ENCODE measurements around the gene DKK3. TPM values are rescaled to one million over a fixed set of nuclear protein-coding genes. Genes with fewer than 3 reads are reported as not detected.

DKK3 gene
- total RNA-seq, 2 experiments from 2014 or later: not detected

GRCh38 chr11:11958403-11959231, 49.8 kb downstream of the DKK3 start:
- peaks cover 28% of the 10 kb centered on the region for H3K4me1 Mint-ChIP-seq (ENCODE audit: low read depth)
- no peak for DNase-seq
- H3K9me3 Mint-ChIP-seq: no peaks in the 10 kb centered on the region
- POLR2A ChIA-PET: no interaction called here
- H3K27me3 Mint-ChIP-seq: no peaks in the 10 kb centered on the region
- intact Hi-C loops (cut with micrococcal nuclease): no loop called here
- CTCF ChIA-PET: interaction anchor here (0.9 to 3.6 kb wide), 4 partner anchors 9 to 323 kb away, joined by 3 to 27 read pairs (median 4); no protein-coding TSS in a partner anchor
- H3K27ac Mint-ChIP-seq: no peak overlapping the region
- H3K4me3 Mint-ChIP-seq: no peak overlapping the region
- H3K36me3 Mint-ChIP-seq: peaks cover 24% of the 10 kb centered on the region

- no peak for DNase-seq
- peaks cover 20% of the 10 kb centered on the region for H3K4me1 Mint-ChIP-seq (ENCODE audit: low read depth)
- H3K27ac Mint-ChIP-seq: no peak overlapping the region
- intact Hi-C loops (cut with micrococcal nuclease): no loop called here
- no peak overlapping the region for H3K4me3 Mint-ChIP-seq
- peaks cover 37% of the 10 kb centered on the region for H3K36me3 Mint-ChIP-seq
- ChIA-PET CTCF (interaction anchor here (1.3 to 3.6 kb wide), 2 partner anchors 11 to 24 kb away, joined by 3 to 27 read pairs; no protein-coding TSS in a partner anchor), POLR2A (no interaction called here)
- no peaks in the 10 kb centered on the region for H3K9me3 Mint-ChIP-seq
- no peaks in the 10 kb centered on the region for H3K27me3 Mint-ChIP-seq
Measured at GRCh38 chr11:11956006-11956405, 52.4 kb downstream of the DKK3 start.

GRCh38 chr11:11952036-11952435, 56.4 kb downstream of the DKK3 start:
- Mint-ChIP-seq H3K4me3 (no peak overlapping the region), H3K36me3 (peaks cover 47% of the 10 kb centered on the region), H3K27me3 (no peaks in the 10 kb centered on the region), H3K27ac (no peak overlapping the region), H3K4me1 (ENCODE audit: low read depth) (no peaks in the 10 kb centered on the region), H3K9me3 (no peaks in the 10 kb centered on the region)
- ChIA-PET POLR2A (no interaction called here), CTCF (interaction anchor here (1.1 kb wide), 1 partner anchor 92 kb away, joined by 3 read pairs; no protein-coding TSS in a partner anchor)
- intact Hi-C loops (cut with micrococcal nuclease): no loop called here
- no peak for DNase-seq

GRCh38 chr11:11949482-11949881, 58.9 kb downstream of the DKK3 start:
- DNase-seq: no peak
- H3K27me3 Mint-ChIP-seq: no peaks in the 10 kb centered on the region
- no peaks in the 10 kb centered on the region for H3K9me3 Mint-ChIP-seq
- no peak overlapping the region for H3K4me3 Mint-ChIP-seq
- POLR2A ChIA-PET: no interaction called here
- peaks cover 33% of the 10 kb centered on the region for H3K36me3 Mint-ChIP-seq
- intact Hi-C loops (cut with micrococcal nuclease): no loop called here
- H3K4me1 Mint-ChIP-seq (ENCODE audit: low read depth): no peaks in the 10 kb centered on the region
- CTCF ChIA-PET: interaction anchor here (0.5 kb wide), 1 partner anchor 73 kb away, joined by 3 read pairs; no protein-coding TSS in a partner anchor
- no peak overlapping the region for H3K27ac Mint-ChIP-seq

GRCh38 chr11:11948242-11948947, 60.0 kb downstream of the DKK3 start:
- ChIA-PET POLR2A (no interaction called here), CTCF (interaction anchor here (1.0 to 3.0 kb wide), 3 partner anchors 17 to 100 kb away, joined by 3 to 14 read pairs (median 13); no protein-coding TSS in a partner anchor)
- Mint-ChIP-seq H3K4me3 (no peak overlapping the region), H3K9me3 (no peaks in the 10 kb centered on the region), H3K27me3 (no peaks in the 10 kb centered on the region), H3K36me3 (peaks cover 28% of the 10 kb centered on the region), H3K27ac (no peak overlapping the region), H3K4me1 (ENCODE audit: low read depth) (no peaks in the 10 kb centered on the region)
- no peak for DNase-seq
- intact Hi-C loops (cut with micrococcal nuclease): no loop called here

- Mint-ChIP-seq H3K36me3 (peaks cover 29% of the 10 kb centered on the region), H3K9me3 (no peaks in the 10 kb centered on the region), H3K27me3 (no peaks in the 10 kb centered on the region), H3K27ac (no peak overlapping the region), H3K4me1 (ENCODE audit: low read depth) (no peaks in the 10 kb centered on the region), H3K4me3 (no peak overlapping the region)
- CTCF ChIA-PET: interaction anchor here (0.6 to 3.0 kb wide), 5 partner anchors 16 to 383 kb away, joined by 3 to 14 read pairs (median 9); no protein-coding TSS in a partner anchor
- DNase-seq: no peak
- POLR2A ChIA-PET: no interaction called here
- intact Hi-C loops (cut with micrococcal nuclease): no loop called here
Measured at GRCh38 chr11:11947825-11948224, 60.6 kb downstream of the DKK3 start.

- no peak overlapping the region for H3K27ac Mint-ChIP-seq
- DNase-seq: no peak
- no peak overlapping the region for H3K4me3 Mint-ChIP-seq
- no peaks in the 10 kb centered on the region for H3K4me1 Mint-ChIP-seq (ENCODE audit: low read depth)
- intact Hi-C loops (cut with micrococcal nuclease): no loop called here
- no peaks in the 10 kb centered on the region for H3K27me3 Mint-ChIP-seq
- ChIA-PET POLR2A (no interaction called here), CTCF (interaction anchor here (0.6 to 3.0 kb wide), 6 partner anchors 14 to 383 kb away, joined by 3 to 14 read pairs (median 6); no protein-coding TSS in a partner anchor)
- peaks cover 28% of the 10 kb centered on the region for H3K36me3 Mint-ChIP-seq
- H3K9me3 Mint-ChIP-seq: no peaks in the 10 kb centered on the region
Measured at GRCh38 chr11:11946878-11947277, 61.5 kb downstream of the DKK3 start.

GRCh38 chr11:11946180-11946579, 62.2 kb downstream of the DKK3 start:
- Mint-ChIP-seq H3K27ac (no peak overlapping the region), H3K4me1 (ENCODE audit: low read depth) (no peaks in the 10 kb centered on the region), H3K4me3 (no peak overlapping the region), H3K27me3 (no peaks in the 10 kb centered on the region), H3K36me3 (peaks cover 27% of the 10 kb centered on the region), H3K9me3 (no peaks in the 10 kb centered on the region)
- ChIA-PET CTCF (interaction anchor here (0.5 to 3.0 kb wide), 7 partner anchors 13 to 336 kb away, joined by 3 to 14 read pairs (median 4); no protein-coding TSS in a partner anchor), POLR2A (no interaction called here)
- intact Hi-C loops (cut with micrococcal nuclease): no loop called here
- DNase-seq: no peak

GRCh38 chr11:11944444-11944843, 64.0 kb downstream of the DKK3 start:
- H3K27me3 Mint-ChIP-seq: no peaks in the 10 kb centered on the region
- H3K36me3 Mint-ChIP-seq: peaks cover 19% of the 10 kb centered on the region
- no peaks in the 10 kb centered on the region for H3K9me3 Mint-ChIP-seq
- no peak overlapping the region for H3K4me3 Mint-ChIP-seq
- intact Hi-C loops (cut with micrococcal nuclease): no loop called here
- CTCF ChIA-PET: interaction anchor here (0.6 to 1.4 kb wide), 2 partner anchors 95 to 154 kb away, joined by 3 to 4 read pairs; no protein-coding TSS in a partner anchor
- POLR2A ChIA-PET: no interaction called here
- no peak for DNase-seq
- H3K27ac Mint-ChIP-seq: no peak overlapping the region
- no peaks in the 10 kb centered on the region for H3K4me1 Mint-ChIP-seq (ENCODE audit: low read depth)

- peaks cover 25% of the 10 kb centered on the region for H3K36me3 Mint-ChIP-seq
- no peak for DNase-seq
- CTCF ChIA-PET: interaction anchor here (1.0 to 1.6 kb wide), 2 partner anchors 10 to 24 kb away, joined by 3 read pairs; no protein-coding TSS in a partner anchor
- no peaks in the 10 kb centered on the region for H3K27me3 Mint-ChIP-seq
- H3K9me3 Mint-ChIP-seq: no peaks in the 10 kb centered on the region
- no peaks in the 10 kb centered on the region for H3K4me1 Mint-ChIP-seq (ENCODE audit: low read depth)
- H3K4me3 Mint-ChIP-seq: no peak overlapping the region
- no peak overlapping the region for H3K27ac Mint-ChIP-seq
- intact Hi-C loops (cut with micrococcal nuclease): no loop called here
- POLR2A ChIA-PET: no interaction called here
Measured at GRCh38 chr11:11942668-11943067, 65.8 kb downstream of the DKK3 start.

GRCh38 chr11:11940551-11940950, 67.9 kb downstream of the DKK3 start:
- CTCF ChIA-PET: no interaction called here
- POLR2A ChIA-PET: no interaction called here
- Mint-ChIP-seq H3K4me3 (no peak overlapping the region), H3K27ac (no peak overlapping the region), H3K4me1 (ENCODE audit: low read depth) (no peaks in the 10 kb centered on the region), H3K9me3 (no peaks in the 10 kb centered on the region), H3K36me3 (peaks cover 29% of the 10 kb centered on the region), H3K27me3 (no peaks in the 10 kb centered on the region)
- intact Hi-C loops (cut with micrococcal nuclease): no loop called here
- DNase-seq: no peak

- ChIA-PET CTCF (interaction anchor here (1.1 to 1.2 kb wide), 2 partner anchors 29 to 138 kb away, joined by 3 to 5 read pairs; no protein-coding TSS in a partner anchor), POLR2A (no interaction called here)
- Mint-ChIP-seq H3K36me3 (peaks cover 31% of the 10 kb centered on the region), H3K4me3 (no peak overlapping the region), H3K9me3 (no peaks in the 10 kb centered on the region), H3K27me3 (no peaks in the 10 kb centered on the region), H3K4me1 (ENCODE audit: low read depth) (no peaks in the 10 kb centered on the region), H3K27ac (no peak overlapping the region)
- intact Hi-C loops (cut with micrococcal nuclease): no loop called here
- no peak for DNase-seq
Measured at GRCh38 chr11:11937957-11938356, 70.5 kb downstream of the DKK3 start.

Measured in activated CD4-positive, alpha-beta memory T cell treated with anti-CD3 and anti-CD28 coated beads for 36 hours (primary cell).